ENCODE results near the gene UBE2V1.
"Not testable (repeated sequence)": the region's sequence is repeated elsewhere in the genome, so short reads cannot be mapped to it uniquely, and the experiment has no call there.

UBE2V1 gene

DNA sequence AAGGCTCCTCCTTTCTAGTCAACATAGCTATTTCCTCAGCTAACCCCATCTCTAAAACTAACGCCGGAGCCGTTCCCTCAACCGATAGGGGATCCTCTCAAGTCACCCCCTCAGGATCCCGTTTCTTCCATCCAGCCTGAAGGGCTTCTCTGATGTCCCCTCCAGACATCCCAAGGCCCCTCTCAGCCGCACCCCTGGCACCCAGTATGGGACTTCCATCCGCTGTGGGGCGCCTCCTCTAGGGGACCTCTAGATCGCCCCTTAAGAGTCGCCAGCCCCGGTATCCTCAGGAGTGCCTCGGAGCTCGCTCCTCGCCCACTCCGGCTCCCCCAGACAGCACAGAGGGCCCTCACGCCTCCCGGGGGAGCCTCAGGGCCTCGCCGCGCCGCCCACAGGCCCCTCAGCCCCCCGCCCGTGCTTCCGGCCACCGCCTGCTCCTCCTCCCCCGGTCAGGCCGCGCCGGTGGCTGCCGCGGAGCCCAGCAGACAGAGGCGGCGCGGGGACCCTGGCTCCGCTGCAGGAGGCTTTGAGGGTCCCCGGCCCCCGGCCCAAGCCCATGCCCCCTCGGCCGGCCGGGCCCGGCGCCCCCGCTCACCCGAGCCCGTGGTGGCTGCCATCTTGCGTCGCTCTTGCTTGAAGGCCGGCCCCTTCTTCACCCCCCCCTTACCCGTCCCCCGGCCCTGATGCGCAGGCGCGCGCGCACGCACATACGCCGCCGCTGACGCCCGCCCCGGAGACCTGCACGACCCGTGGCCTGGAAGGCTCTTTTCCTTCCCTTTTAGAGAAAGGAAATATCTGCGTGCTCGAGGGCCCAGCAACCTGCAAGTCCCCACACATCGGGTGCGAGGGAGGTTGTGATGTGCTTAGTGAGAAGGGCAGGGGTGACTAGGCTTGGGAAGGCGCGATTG, at the start of gene UBE2V1:
UBE2V1 (minus strand) TSS at position 639 of the 908 bp plus-strand sequence; CDS start at position 617, 22 bp downstream.
- DNase-seq: peak; percentile 89

DNA sequence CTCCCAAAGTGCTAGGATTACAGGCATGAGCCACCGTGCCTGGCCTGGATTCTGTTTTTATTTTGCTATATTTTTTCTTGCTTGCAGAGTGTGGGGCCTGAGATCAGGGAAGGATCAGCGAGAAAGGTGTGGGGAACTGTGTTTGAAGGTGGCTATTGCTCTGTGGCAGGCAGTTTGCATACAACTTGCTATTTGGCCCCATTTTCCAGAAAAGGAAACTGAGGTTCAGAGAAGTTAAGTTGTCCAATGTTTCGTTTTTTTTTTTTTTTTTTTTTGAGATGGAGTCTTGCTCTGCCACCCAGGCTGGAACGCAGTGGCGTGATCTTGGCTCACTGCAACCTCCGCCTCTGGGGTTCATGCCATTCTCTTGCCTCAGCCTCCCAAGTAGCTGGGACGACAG, 48.5 kb upstream of the UBE2V1 start:
- DNase-seq: not testable (repeated sequence)

DNA sequence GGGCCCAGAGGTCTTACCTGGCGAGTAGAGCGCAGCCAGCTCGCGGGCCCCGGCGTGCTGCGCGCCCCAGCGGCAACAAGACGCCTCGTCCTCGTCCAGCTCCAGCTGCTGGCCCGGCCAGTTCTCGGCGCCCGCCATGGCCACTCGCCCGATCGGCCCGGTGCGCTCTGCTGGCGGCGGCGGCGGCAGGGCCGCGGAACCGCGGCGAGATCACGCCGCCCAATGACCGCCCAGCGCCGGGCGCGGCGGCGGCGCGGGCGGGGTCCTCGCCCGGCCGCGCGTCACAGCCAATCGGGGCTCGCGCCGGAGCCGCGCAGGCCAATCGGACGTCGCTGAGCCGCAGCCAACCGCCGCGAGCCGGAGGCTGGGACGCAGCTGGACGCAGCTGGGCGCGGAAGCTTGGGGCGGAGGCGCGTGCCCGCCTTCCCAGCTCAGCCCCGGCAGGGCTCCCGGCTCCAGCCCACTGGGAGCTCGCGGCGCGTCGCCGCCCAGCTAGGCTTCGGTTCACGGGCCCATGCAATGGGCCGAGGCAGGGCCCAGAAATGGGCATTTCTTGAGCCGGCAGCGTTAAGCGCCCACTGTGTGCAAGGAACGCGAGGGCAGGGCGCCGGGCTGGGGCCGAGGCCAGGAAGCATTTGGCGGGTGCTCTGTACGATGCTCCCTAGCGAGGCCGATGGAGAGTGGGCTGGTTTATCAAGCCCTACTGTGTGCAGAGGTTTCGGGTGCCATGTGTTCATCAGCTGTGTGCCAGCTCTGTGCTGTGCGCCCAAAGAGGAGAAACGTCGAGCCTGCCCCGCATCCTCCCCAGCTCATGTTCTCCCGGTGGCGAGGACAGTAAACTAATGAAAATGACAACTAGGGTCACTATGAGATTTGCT, 40.8 kb upstream of the UBE2V1 start, which contains the start of gene PEDS1:
PEDS1 (minus strand) TSS at position 224 of the 878 bp plus-strand sequence; CDS start at position 138, 86 bp downstream.
- peak; percentile 83 for DNase-seq

DNA sequence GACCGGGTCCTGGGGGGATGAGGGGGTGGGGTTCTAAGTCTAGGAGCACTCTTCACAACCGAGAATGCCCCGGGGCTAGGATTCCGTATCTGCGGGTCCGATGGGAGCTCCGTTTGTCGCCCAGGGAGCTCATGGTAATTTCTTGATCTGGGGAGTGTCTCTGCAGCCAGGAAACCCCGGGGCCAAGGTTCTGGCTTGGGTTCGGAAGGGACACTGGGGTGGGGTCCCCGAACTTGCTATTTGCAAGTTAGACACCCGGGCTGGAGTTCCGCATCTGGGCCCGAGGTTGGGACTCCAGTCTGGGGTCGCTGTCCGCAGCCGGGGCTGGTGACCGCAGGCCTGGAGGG, 40.2 kb upstream of the UBE2V1 start:
- no peak for DNase-seq

DNA sequence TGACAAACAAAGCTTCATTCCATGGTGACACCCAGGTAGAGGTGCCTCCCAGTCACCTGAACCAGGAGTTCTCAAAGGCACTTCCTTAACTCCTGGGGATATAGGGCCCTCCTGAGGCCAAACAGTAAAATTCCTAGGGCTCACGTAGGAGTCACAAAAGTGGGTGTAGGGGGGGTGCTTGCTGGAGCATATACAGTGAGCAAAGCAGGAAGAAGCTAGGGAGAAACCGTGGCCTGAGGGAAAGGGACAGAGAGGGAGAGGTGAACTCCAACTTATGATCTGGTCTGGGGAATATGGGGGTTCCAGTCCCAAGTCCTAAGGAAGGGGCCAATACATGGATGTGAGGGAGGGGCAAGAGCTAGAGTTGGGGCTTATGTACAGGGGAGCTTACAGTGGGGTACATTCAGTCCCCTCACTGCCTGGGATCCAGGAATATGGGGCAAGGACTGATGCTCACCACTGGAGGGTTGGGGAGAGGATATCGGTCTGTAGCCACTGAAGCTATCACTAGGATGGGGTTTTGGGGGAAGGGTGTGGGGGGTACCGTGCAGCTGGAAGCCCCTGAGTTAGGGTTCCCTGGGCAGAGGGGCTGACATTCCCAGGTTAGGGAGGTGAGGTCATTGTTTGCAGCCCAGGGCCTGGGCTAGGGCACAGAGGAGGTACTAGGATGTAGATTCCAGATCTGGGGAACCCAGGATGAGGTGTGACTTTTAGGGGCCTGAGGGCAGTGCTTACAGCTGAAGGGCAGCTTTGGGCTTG, 39.6 kb upstream of the UBE2V1 start:
- no peak for DNase-seq

DNA sequence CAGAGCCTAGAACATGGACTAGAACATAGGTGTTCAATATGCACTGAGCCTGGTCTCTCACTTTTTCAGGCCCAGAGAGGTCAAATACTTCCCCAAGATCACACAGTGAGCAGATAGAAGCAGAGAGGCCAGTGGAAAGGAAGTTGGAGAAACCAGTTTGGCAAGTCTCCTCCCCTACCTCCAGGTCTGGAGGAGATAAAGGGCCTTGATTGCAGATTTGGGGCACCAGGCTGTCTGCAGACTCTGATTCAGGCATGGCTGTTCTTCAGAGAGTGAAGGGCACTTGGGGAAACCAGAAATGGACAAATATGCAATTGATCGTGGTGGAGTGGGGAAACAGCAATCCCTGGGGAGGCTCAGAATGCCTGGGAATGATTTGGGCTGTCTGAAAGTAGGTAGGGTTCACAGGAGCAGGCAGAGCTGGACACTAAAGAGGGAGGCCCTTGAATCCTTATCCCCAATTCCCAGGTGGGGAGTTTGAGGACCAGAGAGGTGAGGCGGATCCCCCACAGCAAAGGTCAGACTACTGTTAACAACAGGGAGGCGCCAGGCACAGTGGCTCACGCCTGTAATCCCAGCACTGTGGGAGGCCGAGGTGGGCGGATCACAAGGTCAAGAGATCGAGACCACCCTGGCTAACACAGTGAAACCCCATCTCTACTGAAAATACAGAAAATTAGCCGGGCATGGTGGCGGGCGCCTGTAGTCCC, 38.2 kb upstream of the UBE2V1 start:
- DNase-seq: no peak

DNA sequence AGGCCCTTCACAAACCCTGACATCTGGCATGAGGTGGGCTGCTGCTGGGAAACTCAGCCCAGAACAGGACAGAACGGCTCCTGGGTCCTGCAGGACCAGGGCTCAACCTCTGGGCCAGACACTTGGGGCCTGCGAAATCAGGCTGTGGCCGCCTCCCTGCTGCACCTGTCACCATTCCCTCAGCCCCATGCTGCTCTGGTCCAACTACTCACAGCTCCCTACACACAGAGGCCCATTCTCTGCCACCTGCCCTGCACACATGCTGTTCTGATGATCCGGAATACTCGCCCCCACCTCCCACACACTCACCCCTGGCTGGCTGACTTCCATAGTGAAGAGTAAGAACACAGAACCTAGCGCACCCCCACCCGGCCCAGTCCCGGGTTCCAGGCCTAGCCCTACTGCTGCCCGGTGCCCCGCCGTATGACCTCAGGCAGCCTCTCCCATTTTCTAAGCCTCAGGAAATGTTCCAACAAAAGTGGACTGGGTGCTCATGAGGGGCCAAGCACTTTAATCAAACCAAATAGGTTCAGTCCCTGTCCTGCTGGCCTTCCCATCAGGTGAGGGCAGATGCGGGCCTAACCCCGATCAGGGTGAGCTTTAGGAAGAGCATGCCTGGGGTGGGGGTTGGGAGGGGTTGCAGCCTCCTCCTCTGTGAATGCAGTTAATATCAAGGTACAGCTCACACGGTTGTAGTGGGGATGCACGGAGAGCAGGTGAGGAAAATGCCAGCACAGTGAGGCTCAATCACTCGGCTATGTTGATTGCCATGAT, 36.7 kb upstream of the UBE2V1 start:
- no peak for DNase-seq

DNA sequence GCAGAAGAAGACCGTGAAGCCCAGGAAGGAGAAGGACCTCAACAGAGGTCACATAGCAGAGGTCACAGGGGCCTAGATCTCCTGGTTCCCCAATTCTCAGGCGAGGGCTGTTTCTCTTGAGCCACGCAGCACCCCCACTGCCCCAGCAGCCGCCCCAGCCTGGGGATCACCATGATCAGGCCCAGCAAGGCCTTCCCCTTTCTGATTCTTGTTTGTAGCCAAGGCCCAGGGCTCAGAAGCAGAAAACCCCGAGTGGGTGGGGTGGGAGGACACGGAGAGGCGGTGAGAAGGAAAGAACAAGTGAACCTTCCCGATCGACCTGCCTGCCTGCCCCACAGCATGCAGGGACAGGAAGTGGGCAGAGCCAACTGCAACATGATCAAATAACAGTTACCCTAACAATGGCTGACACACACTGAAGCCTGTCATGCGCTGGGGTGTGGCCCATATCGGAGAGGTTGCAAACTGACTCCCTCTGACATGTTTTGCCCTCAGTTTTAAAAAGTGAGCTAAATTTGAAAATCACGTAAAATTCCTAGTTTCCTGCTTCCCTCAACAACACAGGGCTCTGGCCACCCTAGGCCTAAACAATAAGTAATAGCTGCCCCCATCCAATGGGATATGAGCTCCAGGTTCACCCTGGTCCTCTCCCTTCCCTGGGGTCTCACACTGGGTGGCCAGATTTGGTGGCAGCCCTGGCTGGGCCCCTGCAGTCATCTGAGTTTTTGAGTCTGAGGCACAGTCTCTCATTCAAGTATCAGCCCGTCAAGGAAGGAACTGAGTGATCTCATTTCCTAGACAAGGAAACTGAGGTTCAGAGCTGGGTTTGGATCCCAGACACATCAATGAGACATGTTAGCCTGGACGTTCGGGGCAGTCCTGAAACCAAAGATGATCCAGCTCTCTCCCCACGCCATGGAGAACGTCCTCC, 34.0 kb upstream of the UBE2V1 start:
- DNase-seq: peak; percentile 77

DNA sequence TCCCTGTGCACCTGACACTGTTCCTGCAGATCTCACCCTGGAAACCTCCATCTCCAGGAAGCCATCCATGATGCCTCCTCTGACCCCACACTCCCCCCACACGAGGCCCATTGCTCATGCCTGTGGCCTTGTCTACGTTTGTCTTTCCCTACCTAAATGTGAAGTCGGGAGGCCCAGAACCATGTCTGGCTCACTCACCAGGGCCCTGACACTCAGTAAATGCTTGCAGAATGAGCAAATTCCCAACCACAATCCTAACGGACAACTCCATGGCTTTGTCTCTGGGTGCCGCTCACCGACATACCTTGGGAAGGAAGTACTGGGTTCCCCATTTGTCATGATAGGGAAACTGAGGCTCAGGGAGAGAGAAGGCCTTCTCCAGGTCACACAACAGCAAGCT, 33.3 kb upstream of the UBE2V1 start:
- no peak for DNase-seq

DNA sequence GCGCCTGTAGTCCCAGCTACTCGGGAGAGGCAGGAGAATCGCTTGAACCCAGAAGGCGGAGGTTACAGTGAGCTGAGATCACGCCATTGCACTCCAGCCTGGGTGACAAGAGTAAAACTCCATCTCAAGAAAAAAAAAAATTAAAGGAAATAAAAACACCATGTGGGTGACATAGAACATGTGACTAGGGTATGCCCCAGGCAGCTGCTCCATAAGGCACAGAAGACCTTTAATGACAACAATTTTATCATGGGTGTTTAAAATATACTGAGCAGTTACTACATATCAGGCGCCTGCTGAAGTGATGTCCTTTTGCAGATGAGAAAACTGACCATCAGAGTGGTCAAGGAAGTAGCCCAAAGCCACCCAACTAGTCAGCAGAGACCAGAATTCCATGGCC, 32.6 kb upstream of the UBE2V1 start:
- DNase-seq: no peak

DNA sequence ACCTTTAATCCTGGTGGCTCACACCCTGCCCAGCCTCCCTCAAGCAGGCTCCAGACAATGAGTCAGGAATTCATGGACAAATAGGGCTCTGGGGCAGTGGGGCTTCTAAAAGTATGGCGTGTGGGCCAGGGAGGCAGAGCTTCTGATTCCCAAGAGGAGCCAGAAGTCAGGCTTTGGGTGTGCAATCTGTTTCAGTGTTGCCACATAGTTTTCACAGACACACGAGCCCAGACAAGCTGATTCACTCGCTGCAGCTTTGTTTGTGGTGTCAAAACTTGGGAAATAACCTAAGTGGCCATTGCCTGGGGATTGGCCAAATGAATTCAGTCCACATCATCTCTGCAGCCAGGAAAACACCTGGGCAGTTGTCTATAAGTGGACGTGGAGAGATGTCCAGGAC, 31.4 kb upstream of the UBE2V1 start:
- DNase-seq: no peak

DNA sequence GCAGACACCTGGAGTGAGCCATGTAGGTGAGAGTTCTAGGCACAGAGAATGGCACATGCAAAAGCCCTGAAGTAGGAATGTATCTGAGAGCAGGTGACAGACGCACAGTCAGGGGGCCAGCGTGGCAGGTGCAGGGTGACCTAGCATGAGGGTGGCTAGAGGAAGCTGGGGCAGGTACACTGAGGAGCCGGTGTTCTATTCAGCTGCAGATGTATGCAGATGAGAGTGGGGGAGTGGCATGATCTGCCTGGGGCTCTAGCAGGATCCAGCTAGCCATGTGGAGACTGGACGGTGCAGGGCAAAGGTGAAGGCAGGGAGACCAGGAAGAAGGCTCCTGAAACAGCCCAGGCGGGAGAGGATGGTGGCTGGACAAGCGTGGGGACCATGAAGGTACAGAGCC, 29.9 kb upstream of the UBE2V1 start:
- no peak for DNase-seq

DNA sequence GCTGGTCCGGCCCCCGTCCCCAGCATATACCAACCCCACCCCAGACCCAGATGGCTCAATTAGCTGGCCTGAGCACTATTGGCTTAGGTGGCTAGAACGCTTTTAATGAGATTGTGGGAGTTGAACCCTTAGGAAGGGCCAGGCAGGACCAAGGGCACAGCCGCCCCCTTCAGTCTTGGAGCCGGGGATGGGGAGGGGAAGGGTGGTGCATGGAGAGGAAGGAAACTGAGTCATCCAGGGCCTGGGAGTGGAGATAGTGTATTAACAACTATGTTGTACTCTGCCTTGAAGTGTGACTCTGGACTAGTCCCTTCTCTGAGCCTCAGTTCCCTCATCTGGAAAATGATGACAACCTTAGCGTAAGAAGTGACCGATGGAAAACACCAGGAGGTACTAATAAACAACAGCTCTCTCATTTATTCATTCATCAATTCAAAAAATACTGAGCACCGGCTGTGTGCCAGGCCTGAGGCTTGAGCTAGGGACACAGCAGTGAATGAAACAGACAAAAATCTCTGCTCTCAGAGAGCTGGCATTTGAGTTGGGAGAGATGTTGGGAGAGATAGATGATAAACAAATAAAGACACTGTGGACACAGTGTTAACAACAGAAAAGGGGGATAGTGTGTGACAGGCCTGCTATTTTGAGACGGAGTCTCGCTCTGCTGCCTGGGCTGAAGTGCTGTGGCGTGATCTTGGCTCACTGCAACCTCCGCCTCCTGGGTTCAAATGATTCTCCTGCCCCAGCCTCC, 29.0 kb upstream of the UBE2V1 start:
- no peak for DNase-seq

DNA sequence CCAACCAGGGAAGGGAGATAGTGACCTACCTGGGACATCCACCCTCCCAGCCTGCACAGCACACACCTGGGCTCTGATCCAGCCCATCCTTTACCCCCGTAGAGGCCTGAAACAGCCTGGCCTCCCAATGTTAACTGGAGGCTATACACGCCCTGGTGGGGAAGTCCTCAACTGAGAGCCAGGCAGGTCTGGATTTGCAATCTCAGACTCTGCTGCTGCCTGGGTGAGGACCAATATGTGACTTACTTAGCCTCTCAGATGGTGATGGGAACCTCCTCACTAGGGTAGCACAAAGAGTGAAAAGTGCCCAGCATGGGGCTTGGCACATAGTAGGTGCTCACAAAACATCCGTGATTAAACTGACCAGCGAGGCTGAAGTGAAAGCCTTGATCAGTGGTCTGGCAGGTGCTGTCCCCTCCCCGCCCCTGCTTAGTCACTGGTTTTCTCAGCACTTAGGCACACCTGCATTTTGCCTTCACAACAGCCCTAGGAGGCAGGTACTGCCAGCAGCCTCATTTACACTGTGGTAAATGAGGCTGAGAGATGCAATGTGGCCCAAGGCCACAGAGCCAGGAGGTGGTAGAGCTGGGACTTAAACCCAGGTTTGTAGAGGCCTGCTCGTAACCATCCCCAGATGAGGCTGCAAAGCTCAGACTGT, 28.2 kb upstream of the UBE2V1 start:
- no peak for DNase-seq

DNA sequence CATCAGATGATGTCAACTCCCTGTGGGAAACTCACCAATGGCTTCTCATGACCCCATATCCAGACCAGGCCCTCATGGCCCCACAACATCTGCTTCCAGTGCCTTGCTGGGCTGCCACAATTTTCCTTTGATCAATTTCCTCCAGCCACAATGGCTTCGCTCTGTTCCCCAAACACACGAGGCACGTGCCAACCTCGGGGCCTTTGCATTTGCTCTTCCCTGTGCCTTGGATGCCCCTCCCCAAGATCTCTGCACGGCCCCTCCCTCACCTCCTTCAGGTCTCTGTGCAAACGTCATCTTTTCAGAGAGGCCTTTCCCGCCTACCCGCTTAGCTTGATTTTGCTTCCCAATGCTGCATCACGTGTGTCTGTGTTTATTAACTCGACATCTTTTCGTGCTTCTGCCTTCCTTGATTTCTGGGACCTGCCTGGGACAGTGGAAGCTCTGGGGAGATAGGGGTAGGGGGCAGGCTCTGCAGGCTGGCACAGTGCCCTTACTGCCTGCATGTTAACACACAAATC, 27.4 kb upstream of the UBE2V1 start:
- DNase-seq: no peak

DNA sequence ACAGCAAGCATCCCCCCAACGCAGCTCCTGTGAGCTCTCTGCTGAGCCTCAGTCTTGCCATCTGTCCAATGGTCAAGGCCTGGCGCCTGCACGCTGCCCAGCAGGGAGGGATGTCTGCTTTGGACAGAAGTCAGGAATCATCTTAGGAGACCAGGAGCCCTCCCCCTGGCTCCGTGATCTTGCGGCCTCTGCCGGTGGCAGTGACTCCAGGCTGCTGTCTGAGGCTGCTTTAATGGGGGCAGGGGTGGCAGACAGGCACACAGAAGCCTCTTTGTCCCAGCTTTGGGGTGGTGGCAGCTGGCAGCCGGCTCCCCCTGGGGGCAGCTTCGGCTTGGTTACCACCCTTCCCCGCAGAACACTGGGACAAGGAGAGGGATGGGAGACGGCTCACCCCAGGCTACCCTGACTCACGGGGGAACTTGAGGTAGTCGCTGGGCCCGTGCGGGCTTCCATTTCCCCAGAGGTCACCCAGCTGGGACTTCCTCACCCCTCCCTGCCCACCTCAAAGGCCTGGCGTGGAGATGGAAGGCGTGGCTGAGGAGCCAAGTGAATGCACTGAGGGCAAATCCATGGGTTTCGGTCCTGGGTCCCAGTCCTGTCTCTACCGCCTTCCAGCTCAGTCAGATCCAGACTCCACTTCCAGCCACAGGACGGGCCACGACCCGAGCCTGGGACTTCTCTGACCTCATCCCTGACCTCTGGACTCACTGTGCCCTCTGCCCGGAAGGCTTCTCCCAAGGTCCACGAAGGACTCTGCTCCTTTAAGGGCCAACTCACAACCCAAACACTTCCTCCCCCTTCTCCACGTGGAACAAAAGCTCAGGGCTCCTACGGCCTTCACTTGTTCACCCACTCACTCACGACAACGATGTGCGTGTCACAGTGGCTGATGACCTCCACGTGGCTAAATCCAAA, 25.8 kb upstream of the UBE2V1 start:
- no peak for DNase-seq

DNA sequence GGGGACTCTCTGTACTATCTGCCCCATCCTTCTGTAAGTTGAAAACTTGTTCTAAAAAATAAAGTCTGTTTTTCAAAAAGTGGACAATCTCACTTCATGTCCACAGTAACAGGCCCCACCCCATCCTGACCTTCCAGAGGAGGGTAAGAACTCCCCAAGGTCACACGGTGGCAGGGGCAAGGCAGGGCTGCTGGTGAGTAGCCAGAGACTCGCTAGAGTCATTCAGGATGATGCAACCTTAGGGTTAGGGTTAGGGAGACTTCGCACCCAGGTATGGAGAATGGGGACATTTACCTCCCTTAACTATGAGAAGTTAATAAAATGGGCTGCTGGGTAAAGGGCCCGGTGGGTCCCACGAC, 25.1 kb upstream of the UBE2V1 start:
- DNase-seq: no peak

DNA sequence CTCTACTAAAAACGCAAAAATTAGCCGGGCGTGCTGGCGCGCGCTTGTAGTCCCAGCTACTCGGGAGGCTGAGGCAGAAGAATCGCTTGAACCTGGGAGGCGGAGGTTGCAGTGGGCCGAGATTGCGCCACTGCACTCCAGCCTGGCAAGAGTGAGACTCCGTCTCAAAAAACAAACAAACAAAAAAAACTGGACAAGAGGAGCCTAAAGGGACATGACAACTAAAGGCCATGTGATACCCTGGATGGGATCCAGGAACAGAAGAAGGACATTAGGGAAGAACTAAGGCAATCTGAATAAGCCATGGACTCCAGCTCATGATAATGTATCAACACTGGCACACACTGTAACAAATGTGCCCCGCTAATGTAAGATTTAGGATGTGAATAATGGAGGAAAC, 24.8 kb upstream of the UBE2V1 start:
- not testable (repeated sequence) for DNase-seq

Data from stimulated activated CD4-positive, alpha-beta T cell treated with anti-CD3 and anti-CD28 coated beads, Interleukin-1b, Interleukin-23, amount 100 ng/mL, for 48 hours (primary cell).